HepG2 (cell line): ENCODE data around the gene FAM83C. TPM values are rescaled to one million over a fixed set of nuclear protein-coding genes. Genes with fewer than 3 reads are reported as not detected.

Source experiments
- BORCS8-MEF2B ChIP-seq: sonication (generic); formaldehyde crosslinking; IDR thresholded peaks from 2 replicates; pipeline ENCODE4 v1.8.0; 2022; ENCODE audit warnings: mild to moderate bottlenecking, missing genetic modification reagents
- DZIP1 ChIP-seq: sonication (generic); formaldehyde crosslinking; IDR thresholded peaks from 2 replicates; pipeline ENCODE4 v1.5.0; 2020; ENCODE audit warnings: mild to moderate bottlenecking, missing genetic modification reagents
- GABPA ChIP-seq, 2 experiments: IDR thresholded peaks; 2 replicates each; pipeline ENCODE4 v1.6.1; 2011 to 2016; ENCODE audit warnings: low read depth in 2 of 2, low read length in 1 of 2, missing biosample characterization in 1 of 2, missing genetic modification characterization in 1 of 2
- GZF1 ChIP-seq: sonication (generic); formaldehyde crosslinking; IDR thresholded peaks from 2 replicates; pipeline ENCODE4 v1.5.1; 2020; ENCODE audit warnings: mild to moderate bottlenecking, missing genetic modification reagents
- NR2F1 ChIP-seq, 2 experiments: fragments of 450-650 bp in 1 of 2; formaldehyde crosslinking in 1 of 2; IDR thresholded peaks; 2 replicates each; pipeline versions ENCODE4 v1.5.0 to v1.6.1; 2016 to 2020; ENCODE audit warnings: mild to moderate bottlenecking in 1 of 2, missing compliant biosample characterization in 1 of 2, missing genetic modification reagents in 1 of 2, moderate library complexity in 1 of 2
- ZBTB42 ChIP-seq: sonication (generic); formaldehyde crosslinking; IDR thresholded peaks from 2 replicates; pipeline ENCODE4 v1.5.0; 2020; ENCODE audit warnings: mild to moderate bottlenecking, missing genetic modification reagents
- ZNF563 ChIP-seq: sonication (generic); formaldehyde crosslinking; IDR thresholded peaks from 2 replicates; pipeline ENCODE4 v1.8.0; 2022; ENCODE audit warnings: mild to moderate bottlenecking, moderate library complexity, missing genetic modification reagents
- ZNF564 ChIP-seq: sonication (generic); formaldehyde crosslinking; IDR thresholded peaks from 2 replicates; pipeline ENCODE4 v1.8.1; 2023; ENCODE audit warnings: mild to moderate bottlenecking, missing genetic modification reagents
- ZNF772 ChIP-seq: sonication (generic); formaldehyde crosslinking; IDR thresholded peaks from 2 replicates; pipeline ENCODE4 v1.5.0; 2020; ENCODE audit warnings: mild to moderate bottlenecking, missing genetic modification reagents
- ZNF781 ChIP-seq: sonication (generic); formaldehyde crosslinking; IDR thresholded peaks from 2 replicates; pipeline ENCODE4 v1.5.1; 2020; ENCODE audit warnings: borderline replicate concordance, mild to moderate bottlenecking, missing genetic modification reagents; ENCODE audit errors: not compliant biosample characterization
- polyA plus RNA-seq, 8 experiments: library from polyadenylated mRNA; depleted of rRNA in 3 of 8; stranded (reverse) in 7 of 8; unstranded in 1 of 8; fragments of >200 nt; fragmentation: Illumina TruSeq in 4 of 8; extraction: Trizol in 4 of 8; gene quantifications; 2 replicates each; pipeline versions ENCODE4 v1.2.1 to v1.2.3, GENCODE V29; 2011 to 2016; ENCODE audit warnings: low read depth in 4 of 8, missing spikeins in 1 of 8, mixed read lengths in 1 of 8; ENCODE audit not compliant: insufficient read depth in 1 of 8
- total RNA-seq, 5 experiments: library from RNA; depleted of rRNA; stranded (reverse); fragments of >200 nt; fragmentation: Illumina TruSeq; extraction: Trizol; gene quantifications; 2 replicates each; pipeline ENCODE4 v1.2.3, GENCODE V29; 2016; ENCODE audit warnings: low read depth in 1 of 5
- TF ChIP-seq, protein P1 (sequence below), 2 experiments: sonication (generic) in 1 of 2; formaldehyde crosslinking in 1 of 2; IDR thresholded peaks; 2 replicates each; pipeline versions ENCODE4 v1.6.1 to v1.9.0; 2014 to 2022; ENCODE audit warnings: antibody characterized with exemption in 1 of 2, borderline replicate concordance in 1 of 2, inconsistent platforms in 1 of 2, low read depth in 1 of 2, missing genetic modification reagents in 1 of 2
- TF ChIP-seq, protein P2 (sequence below): sonication (generic); formaldehyde crosslinking; IDR thresholded peaks from 2 replicates; pipeline ENCODE4 v1.4.0; 2020; ENCODE audit warnings: missing genetic modification reagents, borderline replicate concordance

Gene FAM83C
- total and polyA plus RNA-seq, 2 of the 13 experiments (the other 11 are each of a cell fraction or from before 2014, with no cell fraction given) = 0.04 TPM; not detected in 1

DNA sequence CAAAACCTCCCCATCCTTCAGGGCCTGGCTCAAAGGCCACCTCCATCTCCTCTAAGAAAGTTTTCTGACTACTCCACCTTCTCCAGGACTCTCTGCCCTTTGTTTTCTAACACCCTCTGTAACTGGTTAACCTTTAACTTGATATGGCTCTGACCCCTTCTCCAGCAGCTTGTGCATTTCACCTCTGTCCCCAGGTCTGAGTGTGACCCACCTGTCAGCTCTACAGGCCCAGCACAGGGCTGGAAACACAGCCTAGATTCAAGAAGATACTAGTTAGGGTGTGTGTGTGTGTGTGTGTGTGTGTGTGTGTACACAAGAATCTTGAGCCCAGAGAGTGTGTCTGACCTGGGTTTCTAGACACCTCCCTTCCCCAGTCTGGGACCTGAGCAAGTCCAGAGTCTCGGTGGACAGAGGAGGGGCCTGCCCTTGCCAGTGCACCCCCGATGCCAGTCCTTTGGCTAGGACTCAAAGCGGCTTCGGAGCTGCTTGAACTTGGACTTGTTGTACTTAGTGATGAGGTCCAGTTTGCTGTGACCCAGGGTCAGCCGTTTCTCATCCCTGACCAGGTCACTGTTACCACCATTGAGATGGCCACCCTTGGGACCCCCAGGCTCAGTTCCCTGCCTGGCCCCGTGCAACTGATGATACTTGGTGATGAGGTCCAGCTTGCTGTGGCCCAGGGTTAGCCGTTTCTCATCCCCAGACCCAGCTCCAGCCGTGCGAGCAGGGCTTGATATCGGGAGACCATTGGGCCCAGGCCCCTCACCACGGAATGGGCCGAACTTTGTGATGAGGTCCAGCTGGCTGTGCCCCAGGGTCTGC is 5.9 kb downstream of the FAM83C start (continued):
- TF ChIP-seq DZIP1 (CRISPR knock-in tag) (peak; percentile 63), ZNF563 (CRISPR knock-in tag) (0 out of 2 replicates have a peak, but pooled peaks have one; percentile 35), BORCS8-MEF2B (CRISPR knock-in tag) (peak; percentile 37; the same call in 1 of the 2 replicates), ZBTB42 (CRISPR knock-in tag) (peak; percentile 66; the same call in 1 of the 2 replicates), ZNF564 (CRISPR knock-in tag) (0 out of 2 replicates have a peak, but pooled peaks have one; percentile 36), ZNF781 (peak; percentile 83), ZNF772 (peak; percentile 83), NR2F1 (CRISPR knock-in tag; IDR thresholded peaks at IDR 0.05) (peak in 1 of 2 experiments; percentile 64; a peak in 2 of 4 replicates), GZF1 (CRISPR knock-in tag) (peak; percentile 80; the same call in 1 of the 2 replicates), GABPA (IDR thresholded peaks at IDR 0.05; ENCODE audit: low read depth, low read length) (no peak), GABPA (CRISPR knock-in tag; IDR thresholded peaks at IDR 0.05; ENCODE audit: low read depth) (peak; percentile 62)
- TF ChIP-seq, protein P1, sequence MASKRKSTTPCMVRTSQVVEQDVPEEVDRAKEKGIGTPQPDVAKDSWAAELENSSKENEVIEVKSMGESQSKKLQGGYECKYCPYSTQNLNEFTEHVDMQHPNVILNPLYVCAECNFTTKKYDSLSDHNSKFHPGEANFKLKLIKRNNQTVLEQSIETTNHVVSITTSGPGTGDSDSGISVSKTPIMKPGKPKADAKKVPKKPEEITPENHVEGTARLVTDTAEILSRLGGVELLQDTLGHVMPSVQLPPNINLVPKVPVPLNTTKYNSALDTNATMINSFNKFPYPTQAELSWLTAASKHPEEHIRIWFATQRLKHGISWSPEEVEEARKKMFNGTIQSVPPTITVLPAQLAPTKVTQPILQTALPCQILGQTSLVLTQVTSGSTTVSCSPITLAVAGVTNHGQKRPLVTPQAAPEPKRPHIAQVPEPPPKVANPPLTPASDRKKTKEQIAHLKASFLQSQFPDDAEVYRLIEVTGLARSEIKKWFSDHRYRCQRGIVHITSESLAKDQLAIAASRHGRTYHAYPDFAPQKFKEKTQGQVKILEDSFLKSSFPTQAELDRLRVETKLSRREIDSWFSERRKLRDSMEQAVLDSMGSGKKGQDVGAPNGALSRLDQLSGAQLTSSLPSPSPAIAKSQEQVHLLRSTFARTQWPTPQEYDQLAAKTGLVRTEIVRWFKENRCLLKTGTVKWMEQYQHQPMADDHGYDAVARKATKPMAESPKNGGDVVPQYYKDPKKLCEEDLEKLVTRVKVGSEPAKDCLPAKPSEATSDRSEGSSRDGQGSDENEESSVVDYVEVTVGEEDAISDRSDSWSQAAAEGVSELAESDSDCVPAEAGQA (IDR thresholded peaks at IDR 0.05; ENCODE audit: low read depth) = peak; percentile 17
- TF ChIP-seq, protein P1 (CRISPR knock-in tag; IDR thresholded peaks at IDR 0.05; ENCODE audit: borderline replicate concordance) = no peak
- TF ChIP-seq, protein P2, sequence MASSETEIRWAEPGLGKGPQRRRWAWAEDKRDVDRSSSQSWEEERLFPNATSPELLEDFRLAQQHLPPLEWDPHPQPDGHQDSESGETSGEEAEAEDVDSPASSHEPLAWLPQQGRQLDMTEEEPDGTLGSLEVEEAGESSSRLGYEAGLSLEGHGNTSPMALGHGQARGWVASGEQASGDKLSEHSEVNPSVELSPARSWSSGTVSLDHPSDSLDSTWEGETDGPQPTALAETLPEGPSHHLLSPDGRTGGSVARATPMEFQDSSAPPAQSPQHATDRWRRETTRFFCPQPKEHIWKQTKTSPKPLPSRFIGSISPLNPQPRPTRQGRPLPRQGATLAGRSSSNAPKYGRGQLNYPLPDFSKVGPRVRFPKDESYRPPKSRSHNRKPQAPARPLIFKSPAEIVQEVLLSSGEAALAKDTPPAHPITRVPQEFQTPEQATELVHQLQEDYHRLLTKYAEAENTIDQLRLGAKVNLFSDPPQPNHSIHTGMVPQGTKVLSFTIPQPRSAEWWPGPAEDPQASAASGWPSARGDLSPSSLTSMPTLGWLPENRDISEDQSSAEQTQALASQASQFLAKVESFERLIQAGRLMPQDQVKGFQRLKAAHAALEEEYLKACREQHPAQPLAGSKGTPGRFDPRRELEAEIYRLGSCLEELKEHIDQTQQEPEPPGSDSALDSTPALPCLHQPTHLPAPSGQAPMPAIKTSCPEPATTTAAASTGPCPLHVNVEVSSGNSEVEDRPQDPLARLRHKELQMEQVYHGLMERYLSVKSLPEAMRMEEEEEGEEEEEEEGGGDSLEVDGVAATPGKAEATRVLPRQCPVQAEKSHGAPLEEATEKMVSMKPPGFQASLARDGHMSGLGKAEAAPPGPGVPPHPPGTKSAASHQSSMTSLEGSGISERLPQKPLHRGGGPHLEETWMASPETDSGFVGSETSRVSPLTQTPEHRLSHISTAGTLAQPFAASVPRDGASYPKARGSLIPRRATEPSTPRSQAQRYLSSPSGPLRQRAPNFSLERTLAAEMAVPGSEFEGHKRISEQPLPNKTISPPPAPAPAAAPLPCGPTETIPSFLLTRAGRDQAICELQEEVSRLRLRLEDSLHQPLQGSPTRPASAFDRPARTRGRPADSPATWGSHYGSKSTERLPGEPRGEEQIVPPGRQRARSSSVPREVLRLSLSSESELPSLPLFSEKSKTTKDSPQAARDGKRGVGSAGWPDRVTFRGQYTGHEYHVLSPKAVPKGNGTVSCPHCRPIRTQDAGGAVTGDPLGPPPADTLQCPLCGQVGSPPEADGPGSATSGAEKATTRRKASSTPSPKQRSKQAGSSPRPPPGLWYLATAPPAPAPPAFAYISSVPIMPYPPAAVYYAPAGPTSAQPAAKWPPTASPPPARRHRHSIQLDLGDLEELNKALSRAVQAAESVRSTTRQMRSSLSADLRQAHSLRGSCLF (CRISPR knock-in tag) = no peak
